GM20000 (cell line): ENCODE data around the gene ADA.

ENCODE experiments used
- DNase-seq: peaks from one replicate; pipeline ENCODE4 v3.0.0; 2012; ENCODE audit warnings: low spot score
- CTCF ChIP-seq: IDR thresholded peaks from 2 replicates; pipeline ENCODE4 v1.5.1; 2012; ENCODE audit warnings: mild to moderate bottlenecking, control low read depth; ENCODE audit errors: extremely low read depth, missing control alignments

The ADA gene

GRCh38 chr20:44625361-44625760 is 26.1 kb downstream of the ADA start:
- TF ChIP-seq CTCF = no peak
- DNase-seq = no peak

GRCh38 chr20:44624743-44625271 is 26.7 kb downstream of the ADA start:
- no peak for TF ChIP-seq CTCF
- DNase-seq = no peak

- TF ChIP-seq CTCF = no peak
- DNase-seq = no peak
Observed at GRCh38 chr20:44624152-44624551, 27.3 kb downstream of the ADA start.

GRCh38 chr20:44622501-44623270 is 28.8 kb downstream of the ADA start:
- TF ChIP-seq CTCF = no peak
- DNase-seq = no peak

GRCh38 chr20:44621939-44622338 is 29.6 kb downstream of the ADA start:
- DNase-seq = no peak
- TF ChIP-seq CTCF = no peak

- no peak for DNase-seq
- no peak for TF ChIP-seq CTCF
Observed at GRCh38 chr20:44621325-44621724, 30.2 kb downstream of the ADA start.

- no peak for TF ChIP-seq CTCF
- no peak for DNase-seq
Observed at GRCh38 chr20:44620030-44620429, 31.5 kb downstream of the ADA start.
